Measurements from ENCODE around the gene CDK2AP2. TPM values are rescaled to one million over a fixed set of nuclear protein-coding genes. Genes with fewer than 3 reads are reported as not detected.

The CDK2AP2 gene
- total RNA-seq, 1 donor from 2014 or later = 119 TPM

DNA sequence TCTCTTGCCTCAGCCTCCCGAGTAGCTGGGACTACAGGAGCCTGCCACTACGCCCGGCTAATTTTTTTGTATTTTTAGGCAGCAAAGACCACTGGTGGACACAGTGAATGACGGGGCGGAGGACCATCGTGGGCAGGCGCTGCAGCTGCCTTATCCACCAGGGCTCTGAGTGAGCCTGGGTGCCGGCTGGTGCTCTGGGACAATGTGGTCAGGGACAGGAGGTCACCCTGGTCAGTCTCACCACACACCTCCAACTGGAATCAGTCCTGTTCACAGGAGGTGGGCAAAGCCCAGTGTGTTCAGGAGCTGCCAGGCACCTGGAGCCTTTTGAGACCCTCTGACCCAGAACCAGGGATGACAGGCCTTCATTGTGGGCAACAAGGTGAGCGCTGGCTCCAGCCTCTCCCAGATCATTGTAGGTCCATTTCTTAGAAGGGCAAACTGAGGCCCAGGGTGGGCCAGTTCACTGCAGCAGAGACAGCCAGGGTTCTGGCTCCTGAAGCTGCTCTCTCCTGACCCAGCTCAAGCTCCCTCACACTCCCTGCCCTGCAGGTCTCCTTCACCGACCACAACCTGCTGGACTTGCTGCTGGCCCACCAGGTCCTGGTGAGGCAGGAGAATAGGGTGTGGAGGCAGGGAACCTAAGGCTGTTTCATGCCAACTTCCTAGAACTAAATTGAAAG is 31.0 kb upstream of the CDK2AP2 start:
- Mint-ChIP-seq H3K4me1 (ENCODE audit: low read depth) (no peaks in the 10 kb centered on the region), H3K27me3 (ENCODE audit: low read depth) (no peaks in the 10 kb centered on the region), H3K4me3 (ENCODE audit: low read depth) (no peak overlapping the region), H3K9me3 (peaks cover 7% of the 10 kb centered on the region), H3K36me3 (ENCODE audit: low read depth) (no peaks in the 10 kb centered on the region), H3K27ac (no peak overlapping the region)
- intact Hi-C loops (cut with micrococcal nuclease) = no loop called here
- DNase-seq (ENCODE audit: low spot score) = no peak

DNA sequence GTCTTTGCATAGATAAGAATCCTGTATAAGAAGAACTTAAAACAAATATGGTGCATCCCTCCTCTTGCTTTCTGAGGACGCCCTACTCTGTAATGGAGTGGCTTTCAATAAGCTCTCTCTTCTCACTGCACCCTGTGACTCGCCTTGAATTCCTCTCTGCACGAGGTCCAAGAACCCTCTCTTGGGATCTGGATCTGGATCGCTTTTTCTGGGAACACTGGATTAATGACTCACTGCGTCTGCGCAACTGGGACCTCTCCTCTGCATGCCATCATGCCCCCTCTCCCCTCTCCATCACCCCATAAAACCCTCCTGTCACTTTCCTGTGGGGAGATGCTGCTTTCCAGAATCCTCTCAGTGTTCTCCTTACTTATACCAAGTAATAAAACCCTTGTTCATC is 30.3 kb upstream of the CDK2AP2 start:
- H3K27me3 Mint-ChIP-seq (ENCODE audit: low read depth) = no peaks in the 10 kb centered on the region
- peaks cover 14% of the 10 kb centered on the region for H3K9me3 Mint-ChIP-seq
- H3K4me3 Mint-ChIP-seq (ENCODE audit: low read depth) = no peak overlapping the region
- intact Hi-C loops (cut with micrococcal nuclease) = no loop called here
- no peaks in the 10 kb centered on the region for H3K4me1 Mint-ChIP-seq (ENCODE audit: low read depth)
- no peak for DNase-seq (ENCODE audit: low spot score)
- H3K36me3 Mint-ChIP-seq (ENCODE audit: low read depth) = no peaks in the 10 kb centered on the region
- H3K27ac Mint-ChIP-seq = no peak overlapping the region

DNA sequence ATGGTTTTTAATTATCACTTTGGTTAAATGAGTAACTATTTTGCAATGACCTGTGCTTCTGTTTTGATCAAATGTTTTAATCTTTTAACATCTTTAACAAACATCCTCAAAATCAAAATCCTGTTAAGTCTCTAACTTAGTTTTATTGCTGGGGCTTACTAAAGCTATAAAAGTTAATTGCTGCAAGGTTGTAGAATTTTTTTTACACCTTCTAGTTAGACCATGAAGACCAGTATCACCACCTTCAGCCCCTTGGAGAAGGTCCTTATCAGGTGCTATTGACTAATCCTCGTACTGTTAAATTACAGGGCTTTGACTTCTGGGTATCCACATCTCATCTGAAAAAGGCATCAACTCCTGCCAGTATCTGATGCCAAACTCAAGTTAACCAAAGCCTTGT is 27.6 kb upstream of the CDK2AP2 start:
- intact Hi-C loops (cut with micrococcal nuclease) = no loop called here
- H3K27me3 Mint-ChIP-seq (ENCODE audit: low read depth) = peaks cover 2% of the 10 kb centered on the region
- no peak overlapping the region for H3K4me3 Mint-ChIP-seq (ENCODE audit: low read depth)
- peaks cover 22% of the 10 kb centered on the region for H3K9me3 Mint-ChIP-seq
- H3K4me1 Mint-ChIP-seq (ENCODE audit: low read depth) = no peaks in the 10 kb centered on the region
- H3K36me3 Mint-ChIP-seq (ENCODE audit: low read depth) = no peaks in the 10 kb centered on the region
- H3K27ac Mint-ChIP-seq = no peak overlapping the region
- no peak for DNase-seq (ENCODE audit: low spot score)

DNA sequence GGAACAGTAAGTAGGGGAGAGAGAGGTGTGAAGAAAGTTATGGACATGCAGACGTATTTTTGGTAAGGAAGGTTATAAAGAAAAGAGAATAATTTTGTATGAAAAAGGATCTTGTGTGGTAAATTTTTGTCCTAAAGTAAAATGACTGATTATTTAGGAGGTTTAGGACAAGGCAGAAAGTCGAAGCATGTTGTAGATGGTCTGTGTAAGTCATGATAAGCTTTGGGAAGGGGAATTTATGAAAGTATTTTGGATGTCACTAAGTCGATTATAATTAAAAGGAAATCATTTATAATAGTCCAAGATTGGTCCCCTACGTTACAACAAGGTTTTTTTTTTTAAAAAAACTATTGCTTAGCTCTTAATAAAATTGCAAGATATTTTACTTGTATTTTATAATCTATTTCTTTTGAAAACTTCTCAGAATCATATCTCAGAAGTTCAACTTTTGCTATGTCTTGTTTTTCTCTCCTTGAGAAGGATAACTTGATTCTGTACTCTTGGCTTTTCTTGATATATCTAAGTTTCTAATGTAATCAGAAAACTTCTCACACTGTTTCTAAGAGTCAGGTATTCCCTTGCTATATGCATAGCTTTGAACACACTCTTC is 26.2 kb upstream of the CDK2AP2 start:
- Mint-ChIP-seq H3K27me3 (ENCODE audit: low read depth) (peaks cover 4% of the 10 kb centered on the region), H3K4me1 (ENCODE audit: low read depth) (no peaks in the 10 kb centered on the region), H3K27ac (no peak overlapping the region), H3K36me3 (ENCODE audit: low read depth) (no peaks in the 10 kb centered on the region), H3K4me3 (ENCODE audit: low read depth) (no peak overlapping the region), H3K9me3 (peaks cover 22% of the 10 kb centered on the region)
- intact Hi-C loops (cut with micrococcal nuclease) = no loop called here
- no peak for DNase-seq (ENCODE audit: low spot score)

DNA sequence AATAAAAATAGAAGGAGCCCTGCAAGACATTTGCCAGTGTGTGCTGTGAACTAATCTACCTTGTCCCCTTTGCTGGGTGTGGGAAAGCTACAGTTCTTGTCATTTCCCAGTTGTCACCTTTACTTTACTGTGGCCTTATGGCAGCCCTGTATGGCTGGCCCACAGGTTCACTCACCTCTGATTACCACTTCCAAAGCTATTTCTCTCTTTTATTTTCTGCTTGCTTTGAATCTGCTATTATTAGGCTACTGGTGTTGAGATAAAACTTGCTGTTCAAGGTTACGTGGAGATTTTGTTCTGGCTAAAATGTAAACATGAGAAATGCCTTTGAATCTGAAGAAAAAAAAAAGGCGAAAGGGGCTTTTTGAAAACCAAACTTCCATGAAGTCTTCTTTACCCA is 24.9 kb upstream of the CDK2AP2 start:
- intact Hi-C loops (cut with micrococcal nuclease) = no loop called here
- H3K4me3 Mint-ChIP-seq (ENCODE audit: low read depth) = no peak overlapping the region
- DNase-seq (ENCODE audit: low spot score) = no peak
- H3K9me3 Mint-ChIP-seq = peaks cover 22% of the 10 kb centered on the region
- H3K36me3 Mint-ChIP-seq (ENCODE audit: low read depth) = no peaks in the 10 kb centered on the region
- H3K4me1 Mint-ChIP-seq (ENCODE audit: low read depth) = no peaks in the 10 kb centered on the region
- H3K27me3 Mint-ChIP-seq (ENCODE audit: low read depth) = peaks cover 5% of the 10 kb centered on the region
- H3K27ac Mint-ChIP-seq = no peak overlapping the region

DNA sequence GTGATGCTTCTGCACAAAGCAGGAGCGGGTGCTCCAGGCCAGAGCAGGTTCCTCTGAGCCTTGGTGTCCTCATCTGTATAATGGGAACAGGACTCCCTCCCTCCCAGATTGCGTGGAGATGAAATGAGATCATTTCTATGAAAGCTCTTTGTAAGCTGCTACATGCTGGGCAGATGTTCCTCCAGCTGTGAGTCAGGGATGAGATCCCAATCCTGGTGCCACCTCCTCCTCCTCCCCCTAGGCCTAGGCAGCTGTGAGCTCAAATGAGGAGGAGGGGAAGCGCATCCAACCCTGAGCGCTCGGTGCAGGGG is 22.3 kb upstream of the CDK2AP2 start:
- Mint-ChIP-seq H3K36me3 (ENCODE audit: low read depth) (no peaks in the 10 kb centered on the region), H3K27me3 (ENCODE audit: low read depth) (peaks cover 12% of the 10 kb centered on the region), H3K27ac (no peak overlapping the region), H3K4me3 (ENCODE audit: low read depth) (no peak overlapping the region), H3K9me3 (peaks cover 22% of the 10 kb centered on the region), H3K4me1 (ENCODE audit: low read depth) (no peaks in the 10 kb centered on the region)
- intact Hi-C loops (cut with micrococcal nuclease) = no loop called here
- DNase-seq (ENCODE audit: low spot score) = no peak

DNA sequence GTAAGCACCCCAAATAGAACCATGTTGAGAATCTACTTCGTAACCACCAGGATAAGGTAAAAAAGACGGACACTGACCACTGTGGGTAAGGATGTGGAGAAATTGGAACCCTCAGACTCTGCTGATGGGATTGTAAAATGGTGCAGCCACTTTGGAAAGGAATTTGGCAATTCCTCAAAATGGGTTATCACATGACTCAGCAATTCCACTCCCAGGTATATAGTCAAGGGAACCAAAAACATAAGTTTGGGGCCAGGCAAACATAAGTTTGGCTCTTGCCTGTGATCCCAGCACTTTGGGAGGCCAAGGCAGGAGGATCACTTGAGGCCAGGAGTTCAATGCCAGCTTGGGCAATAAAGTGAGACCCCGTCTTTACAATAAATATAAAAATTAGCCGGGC is 20.4 kb upstream of the CDK2AP2 start:
- no peak for DNase-seq (ENCODE audit: low spot score)
- peaks cover 9% of the 10 kb centered on the region for H3K9me3 Mint-ChIP-seq
- no peak overlapping the region for H3K27ac Mint-ChIP-seq
- no peaks in the 10 kb centered on the region for H3K4me1 Mint-ChIP-seq (ENCODE audit: low read depth)
- intact Hi-C loops (cut with micrococcal nuclease) = no loop called here
- H3K36me3 Mint-ChIP-seq (ENCODE audit: low read depth) = no peaks in the 10 kb centered on the region
- peaks cover 12% of the 10 kb centered on the region for H3K27me3 Mint-ChIP-seq (ENCODE audit: low read depth)
- H3K4me3 Mint-ChIP-seq (ENCODE audit: low read depth) = no peak overlapping the region

DNA sequence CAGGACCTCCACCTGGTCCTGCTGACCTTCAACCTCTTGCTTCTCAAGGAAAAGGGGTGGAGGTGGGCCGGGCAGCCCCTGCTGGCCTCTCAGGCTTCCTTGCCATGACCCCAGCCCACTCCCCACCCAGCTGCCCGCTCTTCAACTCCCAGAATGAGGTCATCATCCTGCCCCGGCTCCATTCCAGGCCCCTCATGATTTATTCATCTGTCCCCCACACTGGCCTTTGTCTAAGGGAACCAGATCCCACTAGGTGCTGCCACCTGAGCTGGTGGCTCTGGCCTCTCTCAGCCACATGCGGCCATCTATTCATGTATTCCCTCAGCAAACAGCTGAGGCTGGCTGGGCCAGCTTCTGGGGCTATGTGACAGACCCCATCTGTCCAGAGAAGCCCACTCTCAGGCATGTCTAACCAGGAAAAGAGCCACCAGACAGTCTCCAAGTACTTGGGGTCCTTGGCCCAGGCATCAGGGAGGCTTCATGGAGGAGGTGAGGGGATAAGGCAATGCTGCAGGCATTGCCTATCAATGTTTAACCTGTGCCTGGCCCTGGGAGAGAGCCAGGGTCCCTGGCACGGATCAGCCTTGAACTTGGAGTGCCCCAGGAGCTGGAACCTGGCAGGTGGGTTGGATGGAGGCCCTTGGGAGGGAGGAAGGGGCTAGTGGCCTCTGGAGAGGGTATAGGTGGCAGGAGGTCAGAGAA is 17.5 kb upstream of the CDK2AP2 start:
- H3K4me1 Mint-ChIP-seq (ENCODE audit: low read depth) = no peaks in the 10 kb centered on the region
- H3K36me3 Mint-ChIP-seq (ENCODE audit: low read depth) = no peaks in the 10 kb centered on the region
- H3K27me3 Mint-ChIP-seq (ENCODE audit: low read depth) = peaks cover 11% of the 10 kb centered on the region
- intact Hi-C loops (cut with micrococcal nuclease) = no loop called here
- H3K27ac Mint-ChIP-seq = no peak overlapping the region
- H3K4me3 Mint-ChIP-seq (ENCODE audit: low read depth) = no peak overlapping the region
- no peaks in the 10 kb centered on the region for H3K9me3 Mint-ChIP-seq
- DNase-seq (ENCODE audit: low spot score) = no peak

DNA sequence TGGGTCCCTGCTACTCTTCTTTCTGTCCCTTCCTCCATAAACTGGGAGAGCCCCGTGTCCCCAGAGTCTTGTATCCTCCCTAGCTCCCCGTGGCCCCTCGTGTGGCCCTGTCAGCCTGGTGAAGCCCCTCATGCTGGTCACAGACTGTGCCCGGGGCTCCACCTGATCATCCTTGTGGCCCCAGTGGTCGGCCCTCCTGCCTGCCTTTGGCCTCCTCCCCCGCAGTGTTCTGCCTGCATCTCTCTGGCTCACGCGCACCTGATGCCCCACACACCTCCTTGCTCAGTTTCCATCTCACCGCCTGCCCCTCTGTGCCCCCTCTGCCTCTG is 16.5 kb upstream of the CDK2AP2 start:
- H3K4me3 Mint-ChIP-seq (ENCODE audit: low read depth) = no peak overlapping the region
- no peak for DNase-seq (ENCODE audit: low spot score)
- intact Hi-C loops (cut with micrococcal nuclease) = no loop called here
- no peaks in the 10 kb centered on the region for H3K9me3 Mint-ChIP-seq
- no peak overlapping the region for H3K27ac Mint-ChIP-seq
- H3K36me3 Mint-ChIP-seq (ENCODE audit: low read depth) = no peaks in the 10 kb centered on the region
- no peaks in the 10 kb centered on the region for H3K4me1 Mint-ChIP-seq (ENCODE audit: low read depth)
- peaks cover 11% of the 10 kb centered on the region for H3K27me3 Mint-ChIP-seq (ENCODE audit: low read depth)

DNA sequence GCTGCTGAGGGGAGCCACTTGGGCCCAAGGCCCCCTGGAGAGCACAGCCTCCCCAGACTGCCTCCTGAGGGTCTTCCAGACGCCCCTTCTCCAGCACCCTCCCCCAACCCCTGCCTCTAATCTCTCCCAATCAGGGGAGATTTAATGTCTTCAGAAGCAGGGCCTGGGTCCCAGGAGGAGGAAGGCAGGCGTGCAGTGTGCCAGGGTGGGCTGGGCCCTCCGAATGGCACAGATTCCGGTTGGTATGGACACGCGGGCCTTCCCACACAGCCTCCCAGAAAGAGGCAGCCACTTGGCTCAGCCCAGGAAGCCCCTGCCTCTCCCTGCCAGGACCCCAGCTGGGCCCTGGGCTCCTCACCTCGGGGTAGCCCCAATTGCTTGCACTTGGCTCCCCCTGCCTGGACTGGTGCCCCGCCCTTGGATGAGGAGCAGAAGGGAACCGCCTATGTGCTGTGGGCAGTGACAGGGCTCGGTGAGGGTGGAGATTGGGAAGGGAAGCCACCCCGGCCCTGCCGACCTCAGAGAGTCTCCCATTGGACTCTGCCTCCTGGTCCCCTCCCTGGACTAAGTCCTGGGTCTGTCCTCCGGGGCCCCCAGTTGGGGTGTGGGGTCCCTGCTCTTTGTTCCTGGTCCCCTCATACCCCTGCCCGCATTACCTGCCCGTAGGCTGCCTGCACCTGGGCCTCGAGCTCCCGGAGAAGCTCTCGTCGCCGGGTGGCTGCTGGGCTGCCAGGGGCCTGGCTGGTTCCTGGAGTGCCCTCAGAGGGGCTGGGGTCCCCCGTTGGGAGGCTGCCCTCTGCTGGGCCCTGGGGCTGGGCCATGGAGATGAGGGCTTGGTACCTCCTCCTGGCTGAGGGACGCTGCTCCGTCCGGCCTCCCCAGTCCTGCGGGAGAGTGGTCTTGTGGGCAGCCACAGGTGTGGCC is 15.9 kb upstream of the CDK2AP2 start:
- intact Hi-C loops (cut with micrococcal nuclease) = no loop called here
- peaks cover 7% of the 10 kb centered on the region for H3K27me3 Mint-ChIP-seq (ENCODE audit: low read depth)
- H3K36me3 Mint-ChIP-seq (ENCODE audit: low read depth) = no peaks in the 10 kb centered on the region
- no peak overlapping the region for H3K27ac Mint-ChIP-seq
- H3K4me1 Mint-ChIP-seq (ENCODE audit: low read depth) = no peaks in the 10 kb centered on the region
- no peak overlapping the region for H3K4me3 Mint-ChIP-seq (ENCODE audit: low read depth)
- no peaks in the 10 kb centered on the region for H3K9me3 Mint-ChIP-seq
- DNase-seq (ENCODE audit: low spot score) = no peak

DNA sequence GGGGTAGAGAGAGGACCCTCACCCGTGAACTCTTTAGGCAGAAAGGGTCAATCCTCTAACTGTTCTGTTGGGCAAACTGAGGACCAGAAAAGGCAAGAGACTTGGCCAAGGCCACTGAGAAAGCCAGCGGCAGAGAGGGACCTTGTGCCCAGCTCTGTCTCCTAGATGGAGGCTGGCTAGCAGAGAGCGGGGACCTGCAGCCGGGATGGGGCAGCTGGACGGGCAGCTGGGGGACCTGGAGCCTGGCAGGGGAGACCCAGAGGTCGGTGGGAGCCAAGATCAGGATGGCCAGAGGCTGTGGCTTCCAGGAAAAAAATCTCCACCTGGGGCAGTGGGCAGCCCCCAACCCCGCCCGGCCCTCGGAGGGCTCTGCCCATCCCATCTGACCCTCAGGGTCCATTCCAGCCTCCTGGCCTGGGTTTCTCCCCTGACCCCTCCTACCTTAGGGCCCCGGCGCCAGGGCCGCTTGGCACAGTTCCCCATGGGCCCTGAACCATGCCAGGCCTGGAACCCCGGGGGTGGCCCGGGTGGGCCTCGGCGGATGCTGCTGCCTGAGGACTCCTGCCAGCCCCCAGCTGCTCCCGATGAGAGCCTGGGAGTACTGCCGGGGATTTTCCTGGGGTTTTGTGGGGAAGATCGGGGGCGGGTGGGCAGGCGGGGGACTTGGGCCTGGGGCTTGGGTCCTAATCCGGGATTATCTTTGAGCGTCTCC is 15.0 kb upstream of the CDK2AP2 start, which contains the start of gene CABP2:
Gene CABP2 (minus strand): TSS at position 603 of the 712 bp plus-strand sequence. CDS start 120 bp downstream, at position 483.
- H3K27ac Mint-ChIP-seq = no peak within 1 kb of the TSS
- no peak within 1 kb of the TSS for H3K4me3 Mint-ChIP-seq (ENCODE audit: low read depth)
- intact Hi-C loops (cut with micrococcal nuclease) = no loop called here
- H3K9me3 Mint-ChIP-seq = no peaks in the 10 kb centered on the region
- no peaks in the 10 kb centered on the region for H3K36me3 Mint-ChIP-seq (ENCODE audit: low read depth)
- no peaks in the 10 kb centered on the region for H3K4me1 Mint-ChIP-seq (ENCODE audit: low read depth)
- H3K27me3 Mint-ChIP-seq (ENCODE audit: low read depth) = peaks cover 7% of the 10 kb centered on the region
- DNase-seq (ENCODE audit: low spot score) = no peak

DNA sequence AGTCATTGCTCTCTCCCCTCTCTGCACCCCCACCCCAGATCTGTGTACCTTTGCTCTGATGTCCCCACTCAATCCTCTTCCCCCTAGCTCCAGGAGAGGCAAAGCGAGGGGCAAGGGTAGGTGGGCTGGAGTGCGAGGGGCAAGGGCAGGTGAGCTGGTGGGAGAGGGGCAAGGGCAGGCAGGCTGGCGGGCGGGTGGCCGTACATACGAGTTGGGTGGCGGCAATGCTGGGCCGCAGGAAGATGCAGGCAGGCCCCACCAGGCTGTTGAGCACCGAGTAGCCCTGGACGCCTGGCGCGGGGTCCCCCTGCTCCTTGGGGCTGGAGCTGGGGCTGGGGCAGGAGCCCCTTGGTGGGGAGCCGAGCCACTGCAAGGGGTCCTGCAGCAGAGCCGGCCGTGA is 14.4 kb upstream of the CDK2AP2 start:
- Mint-ChIP-seq H3K27me3 (ENCODE audit: low read depth) (peaks cover 4% of the 10 kb centered on the region), H3K4me1 (ENCODE audit: low read depth) (no peaks in the 10 kb centered on the region), H3K27ac (no peak overlapping the region), H3K9me3 (no peaks in the 10 kb centered on the region), H3K36me3 (ENCODE audit: low read depth) (no peaks in the 10 kb centered on the region), H3K4me3 (ENCODE audit: low read depth) (no peak overlapping the region)
- no peak for DNase-seq (ENCODE audit: low spot score)
- intact Hi-C loops (cut with micrococcal nuclease) = no loop called here
